Nephron progenitor cell (in vitro differentiated cells): Measurements from ENCODE around the gene CPT2.

Experiments used
- DNase-seq: peaks from one replicate; pipeline ENCODE4 v3.0.0; 2021
- H3K27ac Mint-ChIP-seq: 2 replicates; pipeline ENCODE4 v1.8.0; 2021; ENCODE audit warnings: mild to moderate bottlenecking, moderate library complexity, mixed read lengths
- H3K27me3 Mint-ChIP-seq: 2 replicates; pipeline ENCODE4 v1.8.0; 2021; ENCODE audit warnings: mild to moderate bottlenecking, low read depth, mixed read lengths; ENCODE audit not compliant: poor library complexity
- H3K36me3 Mint-ChIP-seq: 2 replicates; pipeline ENCODE4 v1.8.0; 2021; ENCODE audit warnings: low read depth, mixed read lengths
- H3K4me1 Mint-ChIP-seq: 2 replicates; pipeline ENCODE4 v1.8.0; 2021; ENCODE audit warnings: mixed read lengths
- H3K4me3 Mint-ChIP-seq: 2 replicates; pipeline ENCODE4 v1.8.0; 2021; ENCODE audit warnings: mild to moderate bottlenecking, moderate library complexity, mixed read lengths
- H3K9me3 Mint-ChIP-seq: 2 replicates; pipeline ENCODE4 v1.8.0; 2021; ENCODE audit warnings: mild to moderate bottlenecking, moderate library complexity, mixed read lengths
- CTCF ChIP-seq: fragments of 200-600 bp; sonication (generic); IDR thresholded peaks from 2 replicates; pipeline ENCODE4 v1.5.0; 2021; ENCODE audit warnings: antibody characterized with exemption

CPT2 gene

GRCh38 chr1:53189061-53189460, 7.6 kb upstream of the CPT2 start:
- DNase-seq: no peak
- H3K27me3 Mint-ChIP-seq: peaks cover 12% of the 10 kb centered on the region
- H3K4me3 Mint-ChIP-seq: no peak overlapping the region
- no peaks in the 10 kb centered on the region for H3K36me3 Mint-ChIP-seq
- peaks cover 7% of the 10 kb centered on the region for H3K4me1 Mint-ChIP-seq
- TF ChIP-seq CTCF: no peak
- no peaks in the 10 kb centered on the region for H3K9me3 Mint-ChIP-seq
- no peak overlapping the region for H3K27ac Mint-ChIP-seq

- no peaks in the 10 kb centered on the region for H3K36me3 Mint-ChIP-seq
- no peak for TF ChIP-seq CTCF
- H3K4me1 Mint-ChIP-seq: peaks cover 7% of the 10 kb centered on the region
These were observed 6.4 kb upstream of the CPT2 start for GRCh38 chr1:53190210-53190611.

GRCh38 chr1:53195246-53196016, 1.2 kb upstream of the CPT2 start:
- H3K4me1 Mint-ChIP-seq: peaks cover 32% of the 10 kb centered on the region
- H3K27ac Mint-ChIP-seq: no peak overlapping the region
- peak overlapping the region; percentile 84 for H3K4me3 Mint-ChIP-seq
- DNase-seq: no peak
- H3K9me3 Mint-ChIP-seq: no peaks in the 10 kb centered on the region
- no peaks in the 10 kb centered on the region for H3K36me3 Mint-ChIP-seq
- H3K27me3 Mint-ChIP-seq: peaks cover 7% of the 10 kb centered on the region
- no peak for TF ChIP-seq CTCF

More at GRCh38 chr1:53190210-53190611, 6.4 kb upstream of the CPT2 start:
- peaks cover 16% of the 10 kb centered on the region for H3K27me3 Mint-ChIP-seq
- H3K27ac Mint-ChIP-seq: no peak overlapping the region
- DNase-seq: no peak
- no peaks in the 10 kb centered on the region for H3K9me3 Mint-ChIP-seq
- H3K4me3 Mint-ChIP-seq: no peak overlapping the region

GRCh38 chr1:53196017-53196484, 573 bp upstream of the CPT2 start:
- no peak for TF ChIP-seq CTCF
- Mint-ChIP-seq H3K27ac (no peak overlapping the region), H3K27me3 (peaks cover 7% of the 10 kb centered on the region), H3K4me1 (peaks cover 27% of the 10 kb centered on the region), H3K4me3 (peak overlapping the region; percentile 84), H3K36me3 (peaks cover 6% of the 10 kb centered on the region), H3K9me3 (no peaks in the 10 kb centered on the region)
- no peak for DNase-seq

DNA sequence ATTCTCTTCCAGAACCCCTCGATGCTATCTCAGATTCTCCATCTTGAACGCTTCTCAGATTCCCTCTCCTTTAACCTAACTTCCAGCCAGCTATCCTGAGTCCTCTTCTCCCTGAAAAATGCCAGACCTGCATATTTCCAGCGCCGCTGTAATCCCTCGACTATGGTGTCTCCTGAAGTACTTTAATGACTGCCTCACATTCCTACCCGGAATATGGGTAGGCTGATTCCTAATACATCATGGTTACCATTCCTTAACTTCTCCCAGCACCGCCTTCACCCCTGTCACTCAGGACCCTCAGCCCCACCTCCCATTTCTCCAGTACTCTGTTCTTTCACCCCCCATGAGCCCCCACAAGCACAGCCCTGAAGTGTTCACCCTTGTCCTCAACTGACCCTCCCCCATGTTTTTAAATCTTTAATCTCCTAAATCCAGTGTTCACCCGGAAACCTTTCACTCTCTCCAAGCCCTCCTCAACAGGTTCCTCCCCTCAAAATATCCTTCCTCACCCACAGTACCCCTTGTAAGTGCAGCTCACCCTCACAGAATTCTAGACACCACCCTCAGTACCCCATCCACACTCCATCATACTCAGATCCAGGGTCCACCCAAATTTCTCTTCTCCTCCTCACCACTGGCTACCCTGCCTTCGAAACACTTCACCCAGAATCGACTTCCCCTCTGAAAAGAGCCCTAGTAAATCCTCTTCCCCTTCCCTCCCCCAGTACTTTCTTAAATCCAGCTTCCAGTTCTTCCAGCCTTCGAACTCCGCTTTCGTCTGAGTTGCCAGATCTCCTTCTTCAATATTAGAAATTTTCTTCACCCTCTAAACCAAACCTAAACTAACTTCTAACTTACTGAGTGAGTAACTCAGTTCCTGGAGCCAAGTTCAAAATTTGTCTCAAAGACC, 922 bp downstream of the CPT2 start:
- Mint-ChIP-seq H3K9me3 (no peaks in the 10 kb centered on the region), H3K27ac (peak overlapping the region; percentile 90), H3K27me3 (peaks cover 7% of the 10 kb centered on the region), H3K4me3 (peak overlapping the region; percentile 96), H3K4me1 (peaks cover 27% of the 10 kb centered on the region), H3K36me3 (peaks cover 17% of the 10 kb centered on the region)
- no peak for TF ChIP-seq CTCF
- no peak for DNase-seq
